ENCODE measurements around the gene SACM1L.
A peak's percentile ranks its signal among the peaks of the same experiment; 100 is the strongest.

The SACM1L gene

GRCh38 chr3:45760878-45761711, 71.9 kb downstream of the SACM1L start:
- no peak overlapping the region for H3K9ac ChIP-seq (ENCODE audit: low read length)
- no peaks in the 10 kb centered on the region for H3K27me3 ChIP-seq (replicated peaks; ENCODE audit: insufficient read depth, low read length)
- no peaks in the 10 kb centered on the region for H3F3A ChIP-seq (ENCODE audit: insufficient read depth, low read length)
- no peaks in the 10 kb centered on the region for H3K9me3 ChIP-seq (replicated peaks; ENCODE audit: insufficient read depth, low read length)
- no peak for TF ChIP-seq EZH2phosphoT487 (IDR thresholded peaks at IDR 0.05; ENCODE audit: low read length)
- TF ChIP-seq CTCF (IDR thresholded peaks at IDR 0.05; ENCODE audit: low read length) = peak; percentile 78
- peaks cover 4% of the 10 kb centered on the region; the same call in 1 of the 2 replicates for H3K4me1 ChIP-seq (ENCODE audit: low read length)
- DNase-seq = peak; percentile 47
- no peaks in the 10 kb centered on the region for H4K20me1 ChIP-seq (ENCODE audit: insufficient read depth, low read length)
- no peaks in the 10 kb centered on the region for H3K36me3 ChIP-seq (replicated peaks; ENCODE audit: insufficient read depth, low read length)
- no peaks in the 10 kb centered on the region for H3K79me2 ChIP-seq (ENCODE audit: low read length)
- H3K27ac ChIP-seq (ENCODE audit: low read length) = no peak overlapping the region
- peak overlapping the region; percentile 62 for H2AFZ ChIP-seq (ENCODE audit: low read length)
- no peak overlapping the region for H3K4me3 ChIP-seq (ENCODE audit: low read length)
- H3K4me2 ChIP-seq (ENCODE audit: low read depth, low read length) = no peak overlapping the region
- H3K9me2 ChIP-seq (replicated peaks; ENCODE audit: insufficient read depth, low read length) = no peaks in the 10 kb centered on the region

- no peaks in the 10 kb centered on the region for H3K79me2 ChIP-seq (ENCODE audit: low read length)
- no peak overlapping the region for H2AFZ ChIP-seq (ENCODE audit: low read length)
- H3K9ac ChIP-seq (ENCODE audit: low read length) = no peak overlapping the region
- H3K36me3 ChIP-seq (replicated peaks; ENCODE audit: insufficient read depth, low read length) = no peaks in the 10 kb centered on the region
- no peak overlapping the region for H3K4me2 ChIP-seq (ENCODE audit: low read depth, low read length)
- no peak for TF ChIP-seq CTCF (IDR thresholded peaks at IDR 0.05; ENCODE audit: low read length)
- TF ChIP-seq EZH2 (optimal IDR thresholded peaks at IDR 0.05; ENCODE audit: low read depth, low read length) = no peak
- no peak for TF ChIP-seq EZH2phosphoT487 (IDR thresholded peaks at IDR 0.05; ENCODE audit: low read length)
- no peaks in the 10 kb centered on the region for H3K27me3 ChIP-seq (replicated peaks; ENCODE audit: insufficient read depth, low read length)
- no peaks in the 10 kb centered on the region for H3K9me3 ChIP-seq (replicated peaks; ENCODE audit: insufficient read depth, low read length)
- no peaks in the 10 kb centered on the region for H3K9me2 ChIP-seq (replicated peaks; ENCODE audit: insufficient read depth, low read length)
- peaks cover 4% of the 10 kb centered on the region; the same call in 1 of the 2 replicates for H3K4me1 ChIP-seq (ENCODE audit: low read length)
- H3K4me3 ChIP-seq (ENCODE audit: low read length) = no peak overlapping the region
- H3K27ac ChIP-seq (ENCODE audit: low read length) = no peak overlapping the region
- H4K20me1 ChIP-seq (ENCODE audit: insufficient read depth, low read length) = no peaks in the 10 kb centered on the region
- H3F3A ChIP-seq (ENCODE audit: insufficient read depth, low read length) = no peaks in the 10 kb centered on the region
- DNase-seq = no peak
Observed at GRCh38 chr3:45761831-45762230, 72.6 kb downstream of the SACM1L start.

- no peaks in the 10 kb centered on the region for H3K27me3 ChIP-seq (replicated peaks; ENCODE audit: insufficient read depth, low read length)
- no peak overlapping the region for H2AFZ ChIP-seq (ENCODE audit: low read length)
- no peaks in the 10 kb centered on the region for H3K9me3 ChIP-seq (replicated peaks; ENCODE audit: insufficient read depth, low read length)
- no peaks in the 10 kb centered on the region for H3K9me2 ChIP-seq (replicated peaks; ENCODE audit: insufficient read depth, low read length)
- no peak overlapping the region for H3K4me2 ChIP-seq (ENCODE audit: low read depth, low read length)
- TF ChIP-seq CTCF (IDR thresholded peaks at IDR 0.05; ENCODE audit: low read length) = no peak
- TF ChIP-seq EZH2phosphoT487 (IDR thresholded peaks at IDR 0.05; ENCODE audit: low read length) = no peak
- TF ChIP-seq EZH2 (optimal IDR thresholded peaks at IDR 0.05; ENCODE audit: low read depth, low read length) = no peak
- H4K20me1 ChIP-seq (ENCODE audit: insufficient read depth, low read length) = no peaks in the 10 kb centered on the region
- no peaks in the 10 kb centered on the region for H3K36me3 ChIP-seq (replicated peaks; ENCODE audit: insufficient read depth, low read length)
- H3K4me3 ChIP-seq (ENCODE audit: low read length) = no peak overlapping the region
- H3K79me2 ChIP-seq (ENCODE audit: low read length) = no peaks in the 10 kb centered on the region
- no peak for DNase-seq
- no peak overlapping the region for H3K9ac ChIP-seq (ENCODE audit: low read length)
- no peaks in the 10 kb centered on the region for H3F3A ChIP-seq (ENCODE audit: insufficient read depth, low read length)
- H3K4me1 ChIP-seq (ENCODE audit: low read length) = peaks cover 4% of the 10 kb centered on the region; the same call in 1 of the 2 replicates
- H3K27ac ChIP-seq (ENCODE audit: low read length) = no peak overlapping the region
Observed at GRCh38 chr3:45762647-45763302, 73.6 kb downstream of the SACM1L start.

Measured in MM.1S (cell line).